Activated T-helper 1 cell treated with anti-CD3 and anti-CD28 coated beads, Interleukin-2, amount 50 U/mL, for 16 hours (primary cell): ENCODE measurements around the gene PSPC1.
"Not testable (repeated sequence)": the region's sequence is repeated elsewhere in the genome, so short reads cannot be mapped to it uniquely, and the experiment has no call there.

ENCODE experiments used
- DNase-seq, 2 donors: peaks; one replicate each; pipeline ENCODE4 v3.0.0-alpha.2; 2020; ENCODE audit warnings: low read depth in 1 of 2, low spot score in 1 of 2

PSPC1 gene

DNA sequence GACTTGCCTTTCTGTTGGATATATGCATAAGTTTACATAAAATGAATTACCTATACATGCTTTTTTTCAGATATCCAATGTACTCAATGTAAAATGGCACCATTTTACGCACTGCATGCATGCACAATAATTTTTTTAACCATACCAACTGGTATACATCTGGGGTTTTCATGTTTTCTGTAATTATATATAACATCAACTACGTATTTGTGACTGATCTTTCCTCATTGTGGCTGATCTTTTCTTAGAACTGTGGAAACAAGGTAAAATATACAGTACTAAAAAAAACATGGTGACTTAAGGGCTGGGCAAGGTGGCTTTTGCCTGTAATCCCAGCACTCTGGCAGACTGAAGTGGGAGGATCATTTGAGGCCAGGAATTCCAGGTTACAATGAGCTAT, 18.5 kb downstream of the PSPC1 start:
- no peak for DNase-seq

- no peak for DNase-seq
These were observed 19.1 kb downstream of the PSPC1 start for GRCh38 chr13:19763618-19764017.

DNA sequence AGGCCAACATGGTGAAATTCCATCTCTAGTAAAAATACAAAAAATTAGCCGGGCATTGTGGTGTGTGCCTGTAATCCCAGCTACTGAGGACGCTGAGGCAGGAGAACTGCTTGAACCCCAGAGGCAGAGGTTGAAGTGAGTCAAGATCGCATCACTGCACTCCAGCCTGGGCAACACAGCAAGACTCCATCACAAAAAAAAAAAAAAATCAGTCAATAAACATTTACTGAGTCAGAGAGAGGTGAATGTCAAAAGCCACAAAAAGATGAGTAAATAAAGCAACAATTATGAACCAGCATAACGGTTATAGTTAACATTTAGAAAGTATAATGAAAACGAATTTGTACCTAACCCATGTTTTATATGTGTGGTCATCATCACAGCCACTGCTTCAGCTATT, 23.1 kb downstream of the PSPC1 start:
- DNase-seq: no peak

GRCh38 chr13:19742643-19743042, 40.1 kb downstream of the PSPC1 start:
- no peak for DNase-seq

- no peak for DNase-seq
These were observed 44.7 kb downstream of the PSPC1 start for GRCh38 chr13:19737844-19738557.

DNA sequence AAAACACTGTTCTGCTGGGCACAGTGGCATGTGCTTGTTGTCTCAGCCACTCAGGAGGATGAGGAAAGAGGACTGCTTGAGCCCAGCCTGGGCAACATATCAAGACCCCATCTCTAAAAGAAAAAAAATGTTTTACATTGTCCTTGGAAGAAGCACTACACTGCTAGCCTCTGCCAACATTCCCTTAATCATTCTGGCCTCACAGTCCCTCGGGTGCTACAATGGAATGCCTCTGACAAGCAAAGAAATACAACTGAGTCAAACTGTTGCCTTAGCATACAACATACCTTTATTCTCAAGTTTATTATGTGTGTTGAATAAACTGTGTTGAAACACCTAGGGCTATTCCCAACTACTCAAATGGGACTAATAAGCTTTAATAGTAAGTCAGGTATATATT, 56.1 kb downstream of the PSPC1 start:
- DNase-seq: no peak

DNA sequence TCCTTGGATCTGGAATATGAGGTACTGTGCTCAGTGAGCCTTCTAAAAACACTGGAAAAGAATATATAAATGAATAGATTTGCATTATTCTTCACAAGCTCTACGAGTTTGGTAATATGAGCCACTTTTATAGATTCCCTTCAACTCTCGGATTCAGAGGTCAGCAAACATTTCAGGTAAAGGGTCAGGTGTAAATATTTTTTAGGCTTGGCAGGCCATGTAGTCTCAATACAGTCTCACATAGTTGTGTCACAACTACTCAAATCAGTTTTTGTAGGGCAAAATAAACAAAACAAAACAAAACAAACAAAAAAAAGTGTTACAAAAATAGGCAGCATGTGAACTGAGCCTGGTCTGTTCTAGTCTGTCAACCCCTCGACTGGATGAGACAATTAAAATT, 57.4 kb downstream of the PSPC1 start:
- DNase-seq: no peak

- DNase-seq: no peak
These were observed 62.7 kb downstream of the PSPC1 start for GRCh38 chr13:19720039-19720438.

GRCh38 chr13:19713186-19713965, 69.4 kb downstream of the PSPC1 start:
- DNase-seq: no peak

GRCh38 chr13:19709782-19710181, 73.0 kb downstream of the PSPC1 start:
- DNase-seq: not testable (repeated sequence)

GRCh38 chr13:19709039-19709438, 73.7 kb downstream of the PSPC1 start:
- not testable (repeated sequence) for DNase-seq

- DNase-seq: not testable (repeated sequence)
These were observed 78.5 kb downstream of the PSPC1 start for GRCh38 chr13:19704256-19704655.

- not testable (repeated sequence) for DNase-seq
These were observed 81.1 kb downstream of the PSPC1 start for GRCh38 chr13:19701619-19702018.

DNA sequence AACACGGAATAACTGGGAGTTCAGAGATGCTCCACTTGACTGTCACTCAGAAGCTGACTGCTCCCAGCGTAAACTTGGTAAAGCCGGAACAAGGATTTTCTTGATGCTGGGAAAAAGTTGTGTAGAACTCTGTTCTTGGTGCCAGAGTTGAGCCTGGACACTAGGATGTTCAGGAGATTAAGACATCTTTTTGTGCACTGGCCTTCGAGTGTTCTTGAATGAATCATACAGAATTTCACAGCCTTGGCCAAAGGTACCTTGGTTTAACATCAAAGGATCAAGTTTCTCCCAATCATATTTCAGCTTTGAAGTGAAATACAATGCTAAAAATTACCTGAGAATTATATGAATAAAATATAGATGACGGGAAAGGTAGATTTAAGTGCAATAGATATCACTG, 81.8 kb downstream of the PSPC1 start:
- not testable (repeated sequence) for DNase-seq

DNA sequence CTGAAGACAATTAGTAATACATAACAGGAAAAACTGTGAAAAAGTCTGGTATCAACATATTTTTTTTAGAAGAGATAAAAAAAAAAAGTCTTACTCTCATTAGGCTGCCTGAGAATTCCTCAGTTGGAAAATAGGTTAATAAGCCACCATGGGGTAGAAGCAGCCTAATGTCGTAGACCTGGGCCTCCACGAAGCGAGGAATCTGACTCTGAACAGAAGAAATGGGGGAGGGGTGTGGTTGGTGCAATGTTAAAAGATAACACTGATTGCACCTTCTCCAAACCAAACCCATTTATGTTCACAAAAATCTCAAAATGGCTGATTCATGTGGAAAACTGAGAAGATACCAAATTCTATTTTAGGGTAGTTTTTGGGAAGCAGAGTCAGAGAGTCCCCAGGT, 86.9 kb downstream of the PSPC1 start:
- DNase-seq: no peak

DNA sequence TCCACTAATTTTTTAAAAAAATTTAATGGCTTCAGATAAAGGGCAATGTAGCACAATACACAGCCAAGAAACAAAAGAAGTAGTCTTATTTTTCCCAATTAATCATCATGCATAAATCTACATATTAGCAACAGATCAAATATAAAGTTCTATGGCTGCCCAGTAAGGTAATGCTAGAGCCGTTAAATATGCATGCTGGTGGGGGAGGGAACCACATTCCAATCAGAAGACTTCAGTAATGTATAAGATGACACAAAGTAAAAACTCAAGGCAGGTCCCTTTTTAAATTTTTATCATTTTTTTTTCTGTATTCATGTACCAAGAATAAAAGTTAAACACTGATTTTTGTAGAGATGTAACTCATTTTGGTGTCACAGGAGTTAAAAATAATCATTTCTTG, 87.3 kb downstream of the PSPC1 start:
- no peak for DNase-seq

GRCh38 chr13:19691447-19691846, 91.3 kb downstream of the PSPC1 start:
- DNase-seq: not testable (repeated sequence)

- no peak for DNase-seq
These were observed 97.3 kb downstream of the PSPC1 start for GRCh38 chr13:19685437-19685836.

GRCh38 chr13:19685034-19685433, 97.7 kb downstream of the PSPC1 start:
- DNase-seq: no peak

DNA sequence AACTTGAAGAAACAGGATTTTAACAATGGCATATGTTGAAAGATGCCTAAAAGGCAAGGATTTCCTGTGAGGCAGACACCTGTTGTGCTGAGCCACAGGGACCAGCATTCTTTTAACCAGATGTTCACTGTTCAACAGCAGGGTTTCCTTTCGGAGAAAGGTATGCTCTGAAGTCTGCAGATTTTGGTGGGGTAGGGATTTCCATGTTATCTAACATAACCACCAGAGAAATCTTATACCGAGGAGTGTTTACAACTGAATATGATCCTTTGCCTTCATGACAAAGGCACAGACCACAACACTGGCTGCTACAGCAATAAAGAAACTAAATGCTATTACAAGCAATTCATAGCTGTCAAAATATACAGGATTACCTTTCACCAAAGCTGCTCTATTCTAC, 101.2 kb downstream of the PSPC1 start:
- no peak for DNase-seq

DNA sequence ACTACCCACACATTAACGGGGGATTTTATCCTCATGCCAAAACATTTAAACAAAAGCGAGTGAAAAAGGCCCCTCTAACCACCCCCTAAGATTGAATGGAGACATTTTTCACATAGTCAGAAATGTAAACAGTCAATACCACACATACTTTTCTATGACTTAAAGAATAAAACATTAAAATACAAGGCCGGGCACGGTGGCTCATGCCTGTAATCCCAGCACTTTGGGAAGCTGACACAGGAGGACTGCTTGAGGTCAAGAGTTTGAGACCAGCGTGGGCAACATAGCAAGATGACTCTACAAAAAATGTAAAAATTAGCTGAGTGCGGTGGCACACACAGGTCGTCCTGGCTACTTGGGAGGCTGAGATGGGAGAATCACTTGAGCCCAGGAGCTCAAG, 102.0 kb downstream of the PSPC1 start:
- no peak for DNase-seq

- no peak for DNase-seq
These were observed 106.6 kb downstream of the PSPC1 start for GRCh38 chr13:19676168-19676567.

DNA sequence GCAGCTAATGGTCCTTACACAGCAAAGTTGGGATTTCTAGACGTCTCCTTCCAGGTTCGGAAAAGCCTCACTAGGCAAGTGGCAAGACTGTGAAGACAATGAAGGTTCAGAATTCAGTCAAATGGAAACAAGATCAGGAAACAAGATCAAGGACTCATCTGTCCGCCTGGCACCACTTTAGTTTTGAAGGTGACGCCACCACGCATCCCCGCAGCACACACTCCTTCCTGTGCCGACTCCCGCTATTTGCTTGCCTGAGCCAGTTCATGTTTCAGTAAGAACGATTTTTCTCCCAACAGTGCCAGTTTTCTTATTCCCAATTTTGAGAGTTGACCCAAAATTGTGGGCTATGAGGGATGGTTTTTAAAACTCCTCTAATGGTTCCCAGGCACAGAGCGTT, 107.8 kb downstream of the PSPC1 start:
- DNase-seq: no peak
